Renal cortical epithelial cell (primary cell): ENCODE results near the gene DLGAP3. TPM values are rescaled to one million over a fixed set of nuclear protein-coding genes. Genes with fewer than 3 reads are reported as not detected.

Source experiments
- DNase-seq: peaks from one replicate; pipeline ENCODE4 v3.0.0-alpha.2; 2011; ENCODE audit warnings: low read depth
- total RNA-seq: library from RNA; depleted of rRNA; stranded (reverse); fragments of >200 nt; gene quantifications from 2 replicates; pipeline ENCODE4 v1.2.3, GENCODE V29; 2014

Gene DLGAP3
- total RNA-seq, 1 donor from 2014 or later: 0.05 TPM

DNA sequence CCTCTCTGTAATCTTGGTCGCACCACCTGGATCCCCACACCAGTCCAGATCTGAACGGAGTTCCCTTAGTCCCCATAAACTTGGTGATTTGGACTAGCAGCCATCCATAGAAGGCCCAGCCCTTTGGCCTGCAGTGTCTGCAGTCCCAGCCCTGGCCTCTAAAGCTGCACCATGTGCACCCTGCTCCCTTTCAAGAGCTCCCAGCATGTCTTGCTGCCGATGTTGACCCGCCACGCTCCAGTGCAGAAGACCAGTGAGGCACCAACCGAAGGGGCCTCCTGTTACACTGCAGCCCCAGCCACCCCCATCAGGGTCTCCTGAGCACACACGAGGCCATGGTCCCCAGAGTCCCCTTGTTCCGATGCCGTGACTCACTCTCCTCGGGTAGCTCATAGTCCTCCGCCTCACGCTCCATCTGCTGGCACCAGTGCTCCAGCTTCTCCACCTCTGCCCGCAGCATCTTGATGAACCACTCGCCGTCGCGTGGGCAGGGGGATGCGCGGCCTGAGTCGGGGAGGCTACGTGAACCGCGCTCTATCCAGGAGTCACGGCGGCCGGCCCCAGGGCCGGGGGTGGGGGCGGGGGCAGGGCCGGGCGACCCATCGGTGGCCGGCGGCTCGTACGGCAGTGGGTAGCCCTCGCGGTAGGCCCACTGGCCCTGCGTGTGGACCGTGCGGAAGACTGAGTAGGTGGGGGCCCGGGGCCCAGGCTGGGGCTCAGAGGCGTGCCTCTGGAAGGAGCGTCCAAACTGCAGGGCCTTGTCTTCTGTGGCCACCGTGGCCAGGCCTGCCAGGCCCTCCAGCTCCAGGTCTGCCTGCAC, 61.0 kb downstream of the DLGAP3 start:
- DNase-seq: no peak

DNA sequence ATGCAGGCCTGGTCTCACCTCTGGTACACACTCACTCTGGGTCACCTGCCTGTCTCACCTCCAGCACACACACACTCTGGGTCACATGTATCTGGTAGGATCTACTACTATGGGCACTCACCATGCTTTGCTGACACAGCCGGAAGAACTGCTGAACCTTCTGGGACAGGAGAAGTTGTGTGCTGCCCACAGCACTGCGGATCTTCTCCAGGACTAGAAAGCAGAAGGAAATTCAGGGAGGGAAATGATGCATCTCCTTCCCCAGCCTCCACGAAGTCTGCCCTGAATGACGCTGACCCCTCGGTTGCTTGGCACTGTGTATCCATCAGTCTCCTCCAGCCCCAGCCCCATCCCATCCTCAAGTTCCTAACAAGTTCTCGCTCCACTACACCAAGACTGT, 62.0 kb downstream of the DLGAP3 start:
- DNase-seq: no peak

DNA sequence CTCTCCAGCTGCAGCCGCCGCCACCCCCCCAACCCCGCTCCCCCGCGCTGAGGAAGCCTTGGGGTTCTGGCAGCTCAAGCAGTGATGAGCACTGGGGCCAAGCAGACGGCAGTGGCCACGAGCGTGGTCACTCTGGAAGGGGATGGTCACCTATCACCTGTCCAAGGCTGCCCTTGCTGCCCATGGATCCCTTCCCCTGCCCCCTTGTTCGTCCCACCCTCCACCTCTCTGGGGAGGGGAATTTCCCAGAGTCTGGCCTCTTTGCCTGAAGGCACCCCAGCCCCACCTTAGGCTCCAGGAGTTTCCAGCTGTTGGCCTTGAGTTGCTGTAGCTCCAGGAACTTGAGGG, 62.7 kb downstream of the DLGAP3 start:
- DNase-seq: no peak

DNA sequence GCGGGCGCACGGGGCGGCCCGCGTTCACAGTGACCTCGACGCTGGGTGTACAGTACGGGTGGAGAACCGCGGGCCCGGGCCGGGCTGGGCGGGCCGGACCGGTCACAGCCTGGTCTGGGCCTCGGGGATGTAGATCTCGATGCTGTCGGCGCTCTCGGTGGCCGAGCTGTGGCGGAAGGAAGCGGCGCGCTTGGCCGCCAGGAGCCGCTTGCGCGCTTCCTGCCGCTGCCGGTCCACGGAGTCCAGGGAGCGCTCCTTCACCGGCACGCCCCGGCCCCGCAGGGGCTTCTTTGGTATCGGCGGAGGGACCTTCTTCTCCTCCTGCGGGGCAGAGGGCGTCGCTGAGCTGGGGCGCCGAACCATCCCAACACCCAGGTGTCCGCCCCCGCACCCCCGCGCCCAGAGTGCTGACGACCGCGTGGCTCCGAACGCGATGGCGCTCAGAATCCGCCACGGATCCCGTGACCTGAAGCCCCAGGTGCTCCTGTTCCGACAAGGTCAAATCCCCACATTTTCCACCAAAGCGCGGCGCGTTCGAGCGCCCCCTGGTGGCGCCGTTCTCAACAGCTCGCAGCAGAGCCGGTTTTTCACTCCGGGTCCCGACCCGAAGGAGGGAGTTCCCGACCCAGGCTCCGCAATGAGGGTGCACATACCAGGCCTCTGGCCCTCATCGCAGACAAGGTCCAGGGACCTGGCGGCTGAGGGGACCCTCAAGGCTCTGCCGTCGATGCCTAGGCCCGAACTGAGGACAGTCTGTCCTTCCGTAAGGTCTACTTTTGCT, 63.3 kb downstream of the DLGAP3 start:
- DNase-seq: peak; percentile 44

DNA sequence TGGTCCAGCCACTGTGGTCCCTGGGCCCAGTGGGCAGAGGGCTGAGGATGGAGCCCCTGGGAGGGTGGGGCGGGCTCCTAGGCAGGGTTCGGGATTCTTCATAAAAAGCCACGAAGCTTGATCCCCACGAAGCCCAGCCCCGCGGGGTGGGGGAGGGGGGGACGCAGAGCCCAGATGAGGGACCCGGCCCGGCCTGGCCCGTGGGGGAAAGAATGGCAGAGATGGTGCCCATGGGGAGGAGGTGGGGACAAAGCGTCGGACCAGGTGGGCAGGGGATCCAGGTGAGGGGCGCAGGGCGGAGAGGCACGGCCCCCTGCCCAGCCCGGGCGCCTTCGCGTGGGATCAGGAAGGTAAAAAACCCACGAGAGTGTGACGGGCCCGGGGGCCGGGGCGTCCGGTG, 63.9 kb downstream of the DLGAP3 start:
- no peak for DNase-seq

- no peak for DNase-seq
These were observed 64.7 kb downstream of the DLGAP3 start for GRCh38 chr1:34864759-34865158.

- no peak for DNase-seq
These were observed 65.9 kb downstream of the DLGAP3 start for GRCh38 chr1:34863501-34863900.

DNA sequence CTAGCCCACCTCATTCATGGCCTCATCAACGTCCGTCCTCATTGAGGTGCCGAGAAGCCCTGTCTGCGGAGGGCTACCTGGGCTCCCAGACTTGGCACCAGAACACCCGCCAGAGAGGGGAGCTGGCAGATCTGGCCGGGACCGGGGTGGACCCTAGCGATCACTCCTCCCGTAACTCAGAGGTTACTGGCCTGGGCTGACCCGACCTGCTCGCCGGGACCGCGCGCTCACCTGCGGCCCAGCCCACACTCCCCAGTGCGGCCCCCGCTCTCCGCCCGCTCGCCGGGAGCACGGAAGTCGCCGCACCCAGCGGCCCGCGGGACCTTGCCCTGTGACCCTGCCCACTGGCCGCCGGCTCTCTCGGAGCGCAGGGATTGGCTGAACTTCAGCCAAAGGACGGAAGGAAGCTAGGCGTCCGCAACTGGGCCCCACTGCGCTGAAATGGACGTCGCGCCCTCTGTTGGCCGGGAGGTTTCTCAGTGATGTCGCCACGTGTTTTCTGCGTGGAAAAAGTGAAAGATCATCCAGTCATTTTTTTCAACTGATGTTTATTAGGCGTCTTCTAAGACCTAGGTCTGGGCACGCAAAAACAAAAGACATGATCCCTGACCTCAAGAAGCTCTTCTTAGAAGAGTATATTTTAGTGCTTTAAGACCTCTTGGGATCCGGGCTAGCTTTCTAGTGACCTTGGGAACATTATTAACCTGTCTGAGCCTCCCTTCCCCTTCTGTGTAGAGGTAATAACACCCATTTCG, 69.8 kb downstream of the DLGAP3 start, which contains the start of gene SMIM12:
Gene SMIM12, minus strand, starts transcription at position 304 of the 755 bp plus-strand sequence. CDS start 3,772 bp downstream, outside the sequence.
- DNase-seq: peak; percentile 84

DNA sequence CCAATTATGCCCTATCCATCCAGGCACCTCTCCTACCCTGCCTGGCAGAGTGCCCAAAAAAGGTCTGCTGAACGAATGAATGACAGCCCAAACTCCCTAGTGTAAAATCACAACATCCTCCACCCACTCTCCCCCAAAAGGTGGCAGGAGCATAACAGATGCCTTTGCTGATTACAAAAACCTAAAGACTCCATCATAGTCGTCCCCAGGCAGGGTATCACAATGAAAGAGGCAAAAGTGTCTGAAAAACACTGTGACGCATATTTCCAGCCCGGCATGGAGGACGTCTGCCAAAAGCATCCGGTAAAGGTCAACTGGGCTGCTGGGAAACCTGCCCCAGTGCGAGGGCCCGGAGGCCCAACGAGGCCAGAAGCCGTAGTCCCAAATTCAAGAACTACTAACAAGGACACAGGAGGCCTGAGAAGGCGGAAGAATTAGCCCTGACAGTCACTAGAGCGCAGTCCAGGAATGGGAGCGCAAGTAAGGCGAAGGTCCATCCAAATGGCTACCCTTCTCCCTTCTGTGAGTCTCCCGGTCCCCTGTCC, 70.5 kb downstream of the DLGAP3 start:
- DNase-seq: no peak

DNA sequence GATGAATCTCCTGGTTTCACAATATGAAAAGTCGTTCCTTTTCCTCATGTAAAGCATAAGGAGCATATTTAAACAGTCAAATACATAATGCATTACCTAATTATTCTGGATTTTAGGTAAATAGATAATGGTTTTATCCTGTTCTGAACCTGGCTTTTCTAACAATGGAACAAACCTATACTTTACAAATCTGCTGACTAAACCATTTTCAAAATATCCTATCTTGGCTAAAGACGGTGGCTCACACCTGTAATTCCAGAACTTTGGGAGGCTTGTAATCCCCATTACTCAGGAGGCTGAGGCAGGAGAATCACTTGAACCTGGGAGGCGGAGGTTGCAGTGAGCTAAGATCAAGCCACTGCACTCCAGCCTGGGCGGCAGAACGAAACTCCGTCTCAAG, 72.8 kb downstream of the DLGAP3 start:
- DNase-seq: no peak

GRCh38 chr1:34852677-34853217, 76.7 kb downstream of the DLGAP3 start:
- DNase-seq: peak; percentile 94

DNA sequence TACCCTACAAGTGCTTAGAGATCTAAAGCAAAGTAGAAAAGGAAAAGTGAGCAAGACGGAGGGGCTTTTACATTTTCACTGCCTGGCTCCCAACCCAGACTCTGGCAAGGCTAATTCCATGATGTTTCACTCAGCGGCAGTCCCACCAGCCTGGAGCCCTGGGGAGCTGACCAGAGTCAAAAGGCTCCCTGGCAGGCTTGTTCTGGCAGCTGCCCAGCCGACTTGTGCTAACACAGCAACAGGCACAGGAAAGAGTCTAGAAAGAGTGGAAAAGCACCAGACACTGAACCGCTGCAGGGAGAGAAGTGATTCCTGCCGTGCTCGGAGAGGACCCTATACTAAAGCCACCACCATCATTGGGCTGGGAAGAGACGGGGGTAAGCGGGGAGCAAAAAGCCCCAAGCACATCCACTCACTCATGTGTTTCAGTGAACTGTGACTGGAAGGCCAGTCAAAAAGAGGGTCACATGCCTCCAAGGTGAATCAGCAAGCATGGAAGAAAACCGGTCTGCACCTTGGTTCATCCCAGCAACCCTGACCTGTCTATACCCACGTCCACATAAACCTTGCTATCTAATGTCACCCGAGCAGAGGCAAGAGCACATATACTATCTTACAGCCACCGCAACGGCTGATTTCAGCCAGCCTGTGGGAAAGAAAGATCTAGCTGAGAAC, 77.9 kb downstream of the DLGAP3 start:
- peak; percentile 54 for DNase-seq

GRCh38 chr1:34850382-34850781, 79.1 kb downstream of the DLGAP3 start:
- DNase-seq: no peak

DNA sequence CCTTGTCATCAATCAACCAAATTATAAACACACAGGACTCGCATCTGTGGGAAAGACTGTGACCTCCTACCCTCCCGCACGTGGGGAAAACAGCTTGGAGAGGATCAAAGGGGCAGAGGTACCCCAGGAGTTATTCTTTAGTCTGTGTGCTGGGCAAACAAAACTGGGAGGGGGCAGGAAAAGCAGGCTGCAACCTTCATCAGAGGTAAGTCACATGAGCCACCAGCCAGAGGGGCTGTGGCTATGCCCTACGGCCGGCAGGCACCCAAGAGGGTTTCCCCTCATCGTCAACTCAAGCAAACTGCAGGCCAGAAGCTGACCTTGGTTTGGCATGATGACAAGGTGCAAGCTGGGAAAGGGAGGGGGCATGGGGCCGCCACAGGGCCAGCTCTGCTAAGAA, 82.4 kb downstream of the DLGAP3 start:
- DNase-seq: no peak

GRCh38 chr1:34846265-34846664, 83.2 kb downstream of the DLGAP3 start:
- no peak for DNase-seq

DNA sequence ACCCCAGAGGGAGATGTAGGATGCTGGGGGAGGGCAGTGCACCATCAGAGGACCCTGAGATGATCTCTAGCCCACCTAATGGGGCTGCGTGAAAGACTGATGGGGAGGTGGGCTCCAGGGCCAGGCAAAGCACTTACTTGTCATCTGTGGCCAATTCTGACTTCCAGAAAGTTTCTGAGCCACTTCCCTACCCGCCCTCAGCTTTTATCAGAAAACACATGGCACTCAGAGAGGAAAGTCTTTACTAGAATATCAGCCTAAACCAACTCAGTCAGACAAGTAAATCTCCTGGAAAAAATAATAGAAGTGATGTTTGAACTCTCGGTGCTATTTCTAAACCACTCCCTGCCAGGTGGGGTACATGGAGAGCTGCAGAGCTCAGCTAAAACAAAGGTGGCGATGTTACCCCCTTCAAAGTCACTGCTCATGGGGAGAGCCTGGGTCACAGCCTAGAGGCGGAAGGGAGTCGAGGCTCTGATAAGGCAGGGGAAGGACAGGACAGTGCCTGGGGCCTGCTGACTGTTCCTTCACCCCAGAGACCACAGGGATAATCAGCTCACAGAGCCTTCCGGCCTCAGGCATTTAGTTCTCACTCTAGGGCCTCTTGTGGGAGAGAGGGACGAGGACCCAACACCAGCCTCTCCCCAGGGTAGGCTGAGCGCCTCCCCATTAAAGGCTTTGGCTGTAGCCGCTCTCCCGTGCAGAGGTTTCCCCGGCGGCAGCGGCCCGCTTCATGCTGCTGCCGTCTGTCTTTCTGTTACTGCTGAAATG, 84.1 kb downstream of the DLGAP3 start:
- no peak for DNase-seq

DNA sequence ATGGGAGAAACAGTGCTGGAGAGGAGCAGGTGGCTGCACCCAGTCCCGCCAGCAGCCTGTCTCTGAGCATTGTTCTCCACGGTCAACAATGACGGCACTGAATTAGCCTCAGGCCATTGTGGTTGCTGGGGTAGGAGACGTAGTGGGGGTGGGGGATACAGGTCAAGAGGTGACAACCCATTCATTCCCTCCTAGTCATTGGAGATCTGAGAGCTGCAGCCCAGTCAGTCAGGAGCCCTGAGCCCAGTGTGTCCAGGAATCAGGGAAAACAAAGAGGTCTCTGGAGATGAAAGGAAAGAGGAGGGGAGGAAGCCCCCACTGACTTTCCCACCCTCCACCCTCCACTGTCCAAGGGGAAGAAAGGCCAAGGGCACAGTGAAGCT, 85.2 kb downstream of the DLGAP3 start:
- DNase-seq: peak; percentile 45

DNA sequence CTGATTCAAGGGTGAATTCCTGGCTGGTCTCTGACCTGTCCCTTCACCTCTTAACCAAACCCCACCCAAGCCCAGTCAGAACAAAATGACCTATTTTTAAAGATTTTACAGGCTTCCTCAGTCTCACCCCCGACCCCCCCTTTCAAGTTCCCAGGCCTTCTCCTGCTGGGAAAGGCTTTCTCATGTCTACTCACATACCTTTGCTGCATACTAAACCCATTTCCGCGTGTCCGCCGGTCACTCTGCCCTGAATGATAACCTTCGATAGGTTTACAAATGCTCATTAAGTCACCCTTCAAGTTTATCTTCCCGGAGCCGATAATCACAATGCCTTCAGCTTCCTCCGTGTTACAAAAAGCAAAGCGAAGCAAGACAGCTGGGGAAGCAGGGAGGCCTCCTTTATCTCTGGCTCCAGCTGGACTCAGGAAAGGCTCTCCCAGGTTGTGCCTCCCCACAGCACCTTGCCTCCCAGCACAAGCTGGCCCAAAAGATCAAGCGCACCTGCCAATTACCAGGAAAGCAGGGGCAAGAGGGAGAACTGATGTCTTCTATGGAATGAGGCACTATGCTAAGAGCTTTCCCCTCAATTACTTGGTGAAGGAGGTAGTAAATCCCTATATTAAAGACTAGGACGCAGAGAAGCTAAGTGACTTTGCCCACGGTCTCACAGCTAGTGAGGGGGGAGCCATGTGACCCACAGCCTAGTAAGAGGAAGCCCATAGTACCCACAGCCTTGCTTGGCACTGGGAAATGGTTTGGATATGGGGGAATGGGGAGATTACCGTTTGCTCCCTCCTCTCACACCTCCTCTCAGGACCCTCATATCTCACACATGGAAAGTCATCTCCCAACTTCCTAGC, 85.8 kb downstream of the DLGAP3 start:
- DNase-seq: no peak

DNA sequence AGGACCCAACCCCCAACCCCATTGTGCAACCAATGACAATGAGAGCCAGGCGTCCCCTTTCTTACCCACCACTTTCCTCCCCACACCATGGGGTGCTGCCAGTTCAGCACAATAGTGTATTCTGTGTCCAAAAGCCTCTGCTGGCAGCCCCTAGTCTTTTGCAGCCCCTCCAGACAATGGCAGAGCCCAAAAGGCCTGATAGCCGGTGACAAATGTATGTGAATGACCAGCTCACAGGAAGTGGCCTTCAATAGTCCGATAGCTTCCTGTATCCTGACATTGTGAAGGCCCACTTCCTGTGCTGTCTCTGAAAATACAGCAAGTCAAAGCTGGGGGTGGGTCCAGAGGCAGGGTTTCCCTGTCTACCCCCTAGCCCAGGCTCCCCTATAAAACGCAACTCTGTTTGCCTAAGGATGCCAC, 86.5 kb downstream of the DLGAP3 start:
- DNase-seq: no peak
